GM19238 (cell line): ENCODE measurements around the gene NXNL1.

Experiments used
- DNase-seq: peaks from one replicate; pipeline ENCODE4 v3.0.0; 2011; ENCODE audit warnings: low spot score; ENCODE audit not compliant: insufficient read length

NXNL1 gene

DNA sequence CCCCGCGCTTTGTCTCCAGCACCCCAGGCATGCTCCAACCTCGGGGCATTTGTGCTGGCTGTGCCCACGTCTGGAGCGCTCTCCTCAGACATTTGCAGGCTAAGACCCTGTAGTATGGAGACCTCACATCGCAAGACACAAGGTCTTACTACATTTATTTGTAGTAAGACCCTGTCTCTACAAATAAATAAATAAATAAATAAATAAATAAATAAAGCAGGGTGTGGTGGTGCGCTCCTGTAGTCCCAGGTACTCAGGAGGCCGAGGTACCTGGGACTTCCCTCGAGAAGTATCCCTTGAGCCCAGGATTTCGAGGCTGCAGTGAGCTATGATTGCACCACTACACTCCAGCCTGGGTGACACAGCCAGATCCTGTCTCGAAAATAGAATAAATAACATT, 4.6 kb downstream of the NXNL1 start:
- no peak for DNase-seq

DNA sequence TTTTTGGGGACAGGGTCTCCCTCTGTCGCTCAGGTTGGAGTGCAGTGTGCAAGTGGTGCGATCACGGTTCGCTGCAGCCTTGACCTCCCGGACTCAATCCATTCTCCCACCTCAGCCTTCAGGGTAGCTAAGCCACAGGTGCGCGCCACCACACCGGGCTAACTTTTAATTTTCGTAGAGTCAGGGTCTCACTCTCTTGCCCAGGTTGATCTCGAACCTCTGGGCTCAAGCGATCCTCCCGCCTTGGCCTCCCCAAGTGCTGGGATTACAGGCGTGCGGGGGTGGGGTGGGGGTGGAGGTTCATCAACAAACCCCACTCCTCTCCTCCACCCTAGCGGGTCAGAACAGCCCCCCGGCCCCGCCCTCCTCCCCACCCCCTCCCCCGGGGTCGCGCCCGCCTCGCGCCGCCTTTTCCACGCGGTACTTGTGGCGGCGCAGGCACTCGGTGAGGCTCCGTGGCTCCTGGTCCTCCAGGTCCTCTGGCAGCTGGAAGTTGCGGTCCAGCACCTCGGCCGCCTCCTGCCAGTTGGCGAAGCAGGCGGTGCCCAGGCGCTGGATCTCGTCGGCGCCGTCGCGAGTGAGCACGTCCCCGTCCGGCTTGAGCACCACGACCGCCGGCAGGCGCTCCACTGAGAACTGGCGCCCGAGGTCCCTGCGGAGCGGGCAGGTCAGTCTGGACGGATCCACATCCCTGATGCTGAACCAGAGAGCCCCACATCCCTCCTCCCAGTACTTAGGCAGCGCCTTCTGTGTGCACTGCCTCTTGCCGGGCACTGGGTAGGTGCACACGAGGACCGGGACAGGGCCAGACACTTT, 5.2 kb downstream of the NXNL1 start:
- DNase-seq, result no peak

DNA sequence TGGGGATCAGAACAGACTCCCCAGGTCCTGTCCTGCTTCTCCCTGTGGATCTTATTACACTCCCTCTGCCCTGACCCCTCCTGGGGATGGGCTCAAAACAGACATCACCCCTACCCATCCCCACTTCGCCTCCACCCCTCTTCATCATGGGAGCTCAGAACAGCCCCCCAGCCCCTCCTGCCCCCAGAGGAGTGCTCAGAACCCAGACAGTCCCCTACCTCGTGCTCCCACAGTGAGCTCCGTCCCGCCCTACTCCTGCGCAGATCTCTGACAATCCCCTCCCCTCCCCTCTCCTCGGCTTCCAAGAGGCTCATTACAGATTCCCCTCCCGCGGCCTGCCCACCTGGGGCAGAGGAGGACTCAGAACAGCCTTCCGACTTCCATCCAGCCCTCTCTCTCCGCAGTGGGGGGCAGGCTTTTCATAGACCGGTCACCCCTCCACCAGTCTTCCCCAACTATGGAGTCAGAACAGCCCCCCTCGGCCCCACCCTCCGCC, 6.1 kb downstream of the NXNL1 start:
- no peak for DNase-seq

DNA sequence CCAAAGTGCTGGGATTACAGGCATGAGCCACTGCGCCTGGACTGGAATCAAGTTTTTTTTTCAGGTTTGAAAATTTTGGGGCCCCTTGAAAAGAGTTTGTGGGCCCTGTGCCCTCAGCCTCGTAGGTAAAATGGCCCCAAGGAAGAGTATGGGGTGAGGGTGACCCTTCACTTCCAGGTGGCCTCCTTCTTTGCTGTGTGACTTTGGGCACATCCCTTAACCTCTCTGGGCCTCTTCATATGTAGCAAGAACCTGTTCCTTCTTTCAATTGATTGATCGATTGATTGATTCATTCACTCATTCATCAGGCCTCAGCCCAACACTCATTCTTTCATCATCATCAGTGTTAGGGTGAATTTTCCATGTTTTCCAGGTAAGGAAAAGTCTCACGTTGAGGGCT, 8.9 kb downstream of the NXNL1 start:
- no peak for DNase-seq

DNA sequence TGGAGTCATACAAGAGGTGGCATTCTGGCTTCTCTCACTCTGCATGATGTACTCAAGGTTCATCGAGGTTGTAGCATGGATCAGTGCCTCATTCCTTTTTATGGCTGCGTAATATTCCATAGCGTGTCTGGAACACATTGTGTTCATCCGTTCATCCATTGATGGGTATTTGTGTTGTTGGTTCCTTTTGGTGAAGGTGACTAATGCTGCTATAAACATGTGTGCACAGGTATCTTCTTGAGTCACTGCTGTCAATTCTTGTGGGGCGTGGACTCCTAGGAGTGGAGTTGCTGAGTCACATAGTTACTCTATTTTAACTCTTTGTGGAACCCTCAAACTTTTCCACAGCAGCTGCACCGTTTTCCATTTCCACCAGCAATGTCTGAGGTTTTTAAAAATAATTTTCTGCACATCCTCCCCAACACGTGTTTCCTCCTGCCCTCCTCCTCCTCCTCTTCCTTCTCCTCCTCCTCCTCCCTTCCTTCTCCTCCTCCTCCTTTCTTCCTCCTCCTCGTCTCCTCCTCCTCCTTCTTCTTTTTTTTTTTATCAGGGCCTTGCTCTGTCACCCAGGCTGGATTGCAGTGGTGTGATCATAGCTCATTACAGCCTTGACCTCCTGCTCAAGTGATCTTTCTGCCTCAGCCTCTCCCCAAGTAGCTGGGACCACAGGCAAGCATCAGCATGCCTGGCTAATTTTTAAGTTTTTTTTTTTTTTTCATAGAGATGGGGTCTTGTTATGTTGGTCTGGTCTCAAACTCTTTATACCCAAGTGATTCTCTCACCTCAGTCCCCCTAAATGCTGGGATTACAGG, 10.3 kb downstream of the NXNL1 start:
- DNase-seq, result no peak

DNA sequence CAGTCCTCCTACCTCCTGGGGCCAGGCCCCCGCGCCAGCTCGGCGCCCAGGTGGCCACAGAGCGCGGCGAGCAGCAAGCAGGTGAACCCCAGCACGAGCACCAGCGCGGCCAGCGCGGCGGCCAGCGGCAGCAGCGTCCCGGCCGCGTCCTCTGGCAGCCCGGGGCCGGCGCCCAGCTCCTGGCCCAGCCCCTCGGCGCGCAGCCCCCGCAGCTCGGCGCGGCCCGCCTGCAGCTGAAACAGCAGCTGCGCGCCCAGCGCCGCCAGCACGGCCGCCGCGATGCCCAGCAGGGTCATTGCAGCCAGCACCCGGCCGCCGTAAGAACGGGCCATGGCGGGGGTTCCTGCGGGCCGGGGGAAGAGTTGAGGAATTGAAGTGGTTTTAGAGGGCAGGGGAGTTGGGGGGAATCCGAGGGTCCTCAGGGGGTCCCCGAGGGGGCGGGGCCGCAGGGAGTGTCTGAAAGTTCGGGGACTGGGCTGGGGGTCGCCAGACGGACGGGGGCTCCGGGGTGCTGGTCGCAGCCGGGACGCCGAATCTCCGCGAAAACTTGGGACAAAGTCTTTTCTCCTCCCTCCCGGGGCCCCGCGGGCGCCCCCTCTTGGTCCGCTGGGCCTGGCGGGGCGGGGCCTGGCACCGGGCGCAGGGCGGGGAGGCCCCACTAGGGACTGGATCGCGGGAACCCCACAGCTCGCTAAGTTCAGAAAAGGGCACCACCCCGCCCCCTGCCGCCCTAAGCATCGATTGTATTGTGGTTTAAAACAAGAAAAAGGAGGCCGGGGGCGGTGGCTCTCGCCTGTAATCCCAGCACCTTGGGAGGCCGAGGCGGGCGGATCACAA, 12.4 kb downstream of the NXNL1 start, which contains the start of gene TMEM221:
TMEM221 (minus strand) TSS at position 538 of the 837 bp plus-strand sequence; CDS start at position 332, 206 bp downstream.
- no peak for DNase-seq

DNA sequence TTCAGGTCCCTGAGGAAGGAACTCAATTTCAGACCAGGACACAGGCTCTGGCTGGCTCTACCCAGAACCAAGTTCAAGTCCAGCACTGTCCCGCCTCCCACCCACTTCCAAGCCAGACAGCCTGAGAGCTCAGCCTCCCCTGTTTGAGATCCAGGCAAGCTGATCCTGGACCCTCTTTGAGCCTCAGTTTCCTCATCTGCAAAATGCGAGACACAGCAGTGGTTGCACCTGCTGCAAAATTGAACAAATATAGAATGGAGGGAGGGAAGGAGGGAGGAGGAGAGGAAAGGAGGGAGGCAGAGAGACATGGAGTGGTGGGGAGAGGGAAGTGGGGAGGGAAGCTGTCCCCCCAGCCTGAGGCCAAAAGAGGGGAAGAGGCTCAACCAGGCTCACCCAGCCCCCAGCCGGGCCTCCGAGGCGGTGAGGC, 13.0 kb downstream of the NXNL1 start:
- no peak for DNase-seq

DNA sequence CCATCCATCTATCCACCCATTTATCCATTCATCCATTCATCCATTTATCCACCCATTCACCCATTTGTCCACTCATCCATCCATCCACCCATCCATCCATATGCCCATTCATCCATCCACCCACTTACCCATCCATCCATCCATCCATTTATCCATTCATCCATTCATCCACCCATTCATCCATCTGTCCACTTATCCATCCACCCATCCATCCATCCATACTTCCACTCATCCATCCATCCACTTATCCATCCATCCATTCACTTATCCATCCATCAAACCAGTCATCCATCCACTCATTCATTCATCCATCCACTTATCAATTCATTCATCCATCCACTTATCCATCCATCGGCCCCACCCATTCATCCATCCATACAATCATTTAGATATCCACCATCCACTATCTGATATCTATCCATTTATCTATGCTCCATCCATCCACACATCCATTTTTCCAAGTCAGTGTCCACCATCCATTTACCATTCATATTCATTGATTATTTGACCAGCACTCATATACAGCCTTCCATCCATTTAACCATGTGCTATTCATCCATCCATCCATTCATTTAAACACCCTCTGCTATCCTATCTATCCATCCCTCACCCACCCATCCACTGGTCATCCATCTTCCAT, 15.1 kb downstream of the NXNL1 start:
- DNase-seq, result no peak

DNA sequence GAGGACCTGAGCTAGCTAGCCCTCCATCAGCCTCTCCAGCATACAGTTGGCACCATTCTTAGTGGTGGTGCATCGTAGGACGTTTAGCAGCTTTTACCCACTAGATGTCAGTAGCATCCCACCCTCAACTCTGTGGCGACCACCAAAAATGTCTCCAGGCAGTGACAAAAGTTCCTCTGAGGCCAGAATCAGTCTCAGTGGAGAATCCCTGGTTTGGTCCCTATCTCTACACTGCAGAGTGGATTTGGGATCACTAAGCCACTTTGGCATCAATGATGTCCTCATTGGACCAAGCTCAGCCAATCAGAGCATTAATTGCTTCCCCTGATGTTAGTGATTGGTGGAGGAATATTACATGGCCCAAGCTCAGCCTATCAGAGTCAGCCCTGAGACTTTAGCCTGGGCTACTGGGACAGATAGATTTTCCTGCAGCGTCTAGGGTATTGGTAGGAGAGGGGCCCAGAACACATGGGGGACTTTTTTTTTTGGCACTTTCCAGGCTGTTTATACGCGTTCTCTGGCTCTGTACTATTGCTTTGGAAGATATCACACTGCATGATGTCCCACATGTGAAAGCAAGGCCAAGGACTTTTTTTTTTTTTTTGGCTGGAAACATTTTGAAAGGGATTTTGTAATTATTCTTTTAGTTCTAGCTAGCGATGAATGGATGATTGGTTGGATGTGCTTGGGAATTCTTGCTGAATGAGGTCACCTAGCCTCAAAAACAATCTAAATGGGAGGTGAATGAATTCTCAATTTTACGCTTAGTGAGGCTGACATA, 19.3 kb downstream of the NXNL1 start:
- no peak for DNase-seq

DNA sequence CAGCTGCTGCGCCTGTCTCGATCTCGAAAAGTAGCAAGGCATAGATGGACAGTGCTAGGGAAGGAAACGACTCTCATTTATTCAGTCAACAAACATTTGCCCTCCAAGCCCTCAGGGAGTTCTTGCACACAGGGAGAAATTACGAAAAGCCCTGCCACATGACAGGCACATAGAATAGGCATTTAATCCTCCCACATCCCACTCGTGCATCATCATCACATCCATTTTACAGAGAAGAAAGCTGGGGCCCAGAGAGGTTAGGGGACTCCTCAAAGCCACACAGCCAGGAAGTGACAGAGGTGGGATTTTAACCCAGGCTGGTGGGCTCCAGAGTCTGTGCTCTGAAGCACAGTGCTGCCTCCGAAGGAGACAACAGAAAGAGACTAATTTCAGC, 23.9 kb downstream of the NXNL1 start:
- no peak for DNase-seq

DNA sequence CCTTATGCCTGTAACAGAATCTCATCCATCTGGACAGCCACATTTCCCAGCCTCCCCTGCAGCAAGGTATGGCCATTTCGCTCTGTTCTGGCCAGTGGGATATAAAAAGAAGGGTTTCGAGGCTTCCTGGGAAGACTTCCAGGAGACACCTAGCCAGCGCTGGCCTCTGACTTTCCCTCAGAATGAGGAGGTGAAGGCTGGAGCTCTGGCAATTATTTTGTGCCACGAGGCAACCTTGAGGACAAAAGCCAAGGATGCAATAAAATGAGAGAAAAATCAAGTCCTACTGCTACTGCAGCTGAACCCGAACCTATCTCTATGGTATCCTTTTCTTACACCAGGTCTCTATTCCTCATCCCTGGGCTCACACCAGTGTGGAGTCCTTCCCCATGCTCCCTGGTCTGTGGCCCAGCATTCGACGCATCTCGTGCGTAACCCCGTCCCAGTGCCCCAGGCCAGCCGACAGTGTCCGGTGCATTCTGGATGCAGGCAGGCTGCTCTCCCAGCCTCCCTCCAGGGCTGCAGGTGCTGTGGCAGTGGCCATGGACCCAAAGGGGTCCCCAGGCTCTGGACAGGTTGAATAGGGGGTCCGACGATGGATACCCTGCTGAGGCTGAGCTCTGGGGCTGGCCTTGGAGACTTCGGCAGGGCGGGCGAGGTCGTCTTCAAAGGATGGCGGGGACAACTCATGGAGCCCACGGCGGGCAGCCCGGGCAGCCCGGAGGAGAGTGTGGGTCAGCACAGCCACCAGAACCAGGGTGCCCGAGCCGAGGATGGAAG, 24.4 kb downstream of the NXNL1 start:
- DNase-seq, result no peak

DNA sequence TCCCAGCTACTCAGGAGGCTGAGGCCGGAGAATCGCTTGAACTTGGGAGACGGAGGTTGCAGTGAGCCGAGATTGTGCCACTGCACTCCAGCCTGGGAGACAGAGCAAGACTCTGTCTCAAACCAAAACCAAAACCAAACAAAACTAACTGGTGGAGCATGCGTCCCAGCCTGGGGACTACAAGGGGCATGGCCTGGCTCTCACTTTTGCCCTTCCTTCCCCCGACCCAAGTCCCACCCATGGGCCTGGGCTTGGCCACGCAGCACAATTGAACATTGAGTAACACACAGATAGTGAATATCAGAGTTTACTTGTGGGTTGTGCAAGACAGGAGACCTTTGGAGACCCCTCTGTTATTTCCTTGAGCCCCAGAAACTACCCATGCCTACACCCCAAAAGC, 25.5 kb downstream of the NXNL1 start:
- DNase-seq, result no peak

DNA sequence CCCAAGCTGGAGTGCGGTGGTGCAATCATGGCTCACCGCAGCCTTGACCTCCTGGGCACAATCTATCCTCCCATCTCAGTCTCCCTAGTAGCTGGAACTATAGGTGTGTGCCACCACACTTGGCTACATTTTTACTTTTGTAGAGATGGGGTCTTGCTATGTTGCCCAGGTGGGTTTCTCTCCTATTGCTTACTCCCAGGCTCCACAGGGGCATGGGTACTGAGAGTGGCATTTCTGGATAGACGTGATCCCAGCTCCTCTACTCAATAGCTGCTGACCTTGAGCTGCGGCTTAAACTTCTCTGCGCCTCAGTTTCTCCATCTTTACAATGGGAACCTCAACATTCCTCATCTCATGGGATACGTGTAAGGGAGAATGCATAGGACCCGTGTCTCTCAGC, 29.3 kb downstream of the NXNL1 start:
- no peak for DNase-seq

DNA sequence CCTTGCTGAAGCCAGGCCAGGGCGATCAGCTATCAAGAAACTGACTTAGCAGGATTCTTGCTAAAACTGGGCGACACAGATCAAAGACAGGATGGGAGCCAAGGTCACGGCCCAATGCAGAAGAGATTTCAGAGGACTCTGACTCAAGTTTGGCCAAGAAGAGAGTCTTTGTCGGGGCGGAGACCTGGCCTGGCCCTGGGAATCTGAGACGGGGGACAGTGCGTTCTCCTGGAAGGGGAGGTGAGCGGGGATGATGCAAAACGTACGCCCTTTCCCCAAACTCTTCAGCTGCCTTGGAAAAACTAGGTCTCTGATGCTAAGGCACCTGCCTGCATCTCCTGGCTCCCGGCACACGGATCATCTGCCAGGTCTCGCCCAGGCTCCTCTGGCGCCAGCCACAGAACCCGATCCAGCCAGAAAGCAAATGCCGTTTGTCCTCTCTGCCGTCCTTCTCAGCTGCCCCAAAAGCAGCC, 31.0 kb downstream of the NXNL1 start:
- DNase-seq, result no peak

DNA sequence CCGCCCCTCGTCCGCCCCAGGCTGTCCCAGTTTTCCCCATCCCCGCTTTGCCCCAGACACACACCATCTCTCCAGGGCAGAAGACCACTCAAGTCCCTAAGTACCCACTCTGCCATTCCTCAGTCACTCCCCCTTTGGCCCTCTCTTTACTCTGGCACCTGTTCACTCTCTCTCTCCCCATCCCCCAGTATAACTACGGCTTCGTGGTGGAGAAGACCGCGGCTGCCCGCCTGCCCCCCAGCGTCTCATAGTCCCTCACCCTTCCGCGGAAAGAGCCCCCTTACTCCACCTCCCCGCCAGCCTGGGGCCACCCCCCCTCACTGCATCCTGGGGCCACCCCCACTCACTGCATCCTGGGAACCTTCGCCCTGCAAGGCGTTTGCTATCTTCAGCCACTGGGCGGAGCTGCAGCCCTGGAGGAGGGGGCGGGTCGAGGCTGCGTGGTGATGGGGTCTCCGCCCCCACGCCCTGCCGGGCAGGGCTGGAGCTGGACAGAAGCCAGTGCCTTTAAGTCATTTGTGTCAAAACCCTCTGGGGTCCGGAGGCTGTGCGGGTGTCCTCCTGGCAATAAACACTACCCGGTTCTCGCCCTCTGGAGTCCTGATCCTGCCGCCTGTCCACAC, 35.9 kb downstream of the NXNL1 start:
- no peak for DNase-seq

DNA sequence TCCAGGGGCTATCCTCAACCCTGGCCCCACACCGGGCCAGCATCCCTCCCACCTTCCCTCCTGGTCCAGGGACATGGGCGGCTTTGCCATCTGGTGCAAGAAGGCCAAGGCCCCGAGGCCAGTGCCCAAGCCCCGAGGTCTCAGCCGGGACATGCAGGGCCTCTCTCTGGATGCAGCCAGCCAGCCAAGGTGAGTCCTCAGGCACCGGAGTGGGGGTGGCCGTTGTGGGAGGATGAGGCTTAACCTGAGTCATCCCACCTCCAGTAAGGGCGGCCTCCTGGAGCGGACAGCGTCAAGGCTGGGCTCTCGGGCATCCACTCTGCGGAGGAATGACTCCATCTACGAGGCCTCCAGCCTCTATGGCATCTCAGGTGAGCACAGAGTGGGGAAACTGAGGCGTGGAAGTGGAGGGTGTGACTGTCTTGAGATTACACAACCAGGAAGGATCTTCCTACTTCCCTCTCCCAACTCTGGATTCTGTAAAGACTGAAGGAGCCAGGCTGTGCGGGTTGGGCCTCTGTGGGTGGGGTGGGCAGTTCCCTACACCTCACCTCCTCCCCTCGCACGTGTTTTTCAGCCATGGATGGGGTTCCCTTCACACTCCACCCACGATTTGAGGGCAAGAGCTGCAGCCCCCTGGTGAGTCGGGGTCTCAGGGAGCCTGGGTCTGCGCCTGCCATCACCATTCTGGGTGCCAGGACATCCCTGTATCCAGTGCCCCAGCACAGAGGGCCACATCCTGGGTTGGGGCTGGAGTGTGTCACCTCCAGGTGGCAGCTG, 37.1 kb downstream of the NXNL1 start:
- DNase-seq, result no peak

DNA sequence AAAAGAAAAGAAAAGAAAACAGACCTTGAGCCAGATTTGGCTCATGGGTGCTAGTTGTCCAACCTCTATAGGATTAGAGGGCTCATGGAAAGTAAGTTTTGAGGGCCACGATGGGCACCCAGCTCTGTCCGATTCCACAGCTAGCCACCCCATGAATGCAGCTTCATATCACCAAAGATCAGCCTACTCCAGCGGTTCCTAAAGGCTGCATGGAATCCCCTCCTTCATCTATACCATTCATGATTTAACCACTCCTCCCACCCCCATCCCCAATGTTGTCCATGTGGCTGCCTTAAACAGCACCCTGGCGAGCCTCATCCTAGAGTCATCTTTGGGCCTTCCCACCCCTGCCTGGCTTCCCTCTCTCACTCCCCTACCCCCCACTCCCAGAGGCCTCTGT, 38.8 kb downstream of the NXNL1 start:
- no peak for DNase-seq

DNA sequence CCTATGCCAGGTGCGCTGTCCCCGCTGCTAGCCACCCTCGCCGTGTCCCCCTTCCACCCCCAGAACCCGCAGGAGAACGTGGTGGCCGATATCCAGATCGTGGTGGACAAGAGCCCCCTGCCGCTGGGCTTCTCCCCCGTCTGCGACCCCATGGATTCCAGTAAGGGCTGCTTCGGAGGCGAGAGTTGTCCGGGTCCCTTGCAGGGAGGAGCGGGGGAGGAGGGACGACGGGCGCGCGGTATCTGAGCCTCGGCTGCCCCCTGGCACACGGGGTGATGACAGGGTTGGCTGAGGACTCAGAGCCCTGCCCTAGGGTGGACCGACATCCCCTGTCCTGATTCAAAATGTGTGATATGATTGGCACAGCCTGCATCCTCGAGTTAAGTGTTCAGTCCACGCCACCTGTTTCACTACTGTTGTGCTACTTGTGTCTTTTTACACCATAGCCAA, 40.2 kb downstream of the NXNL1 start:
- no peak for DNase-seq
